GM13977 (cell line): ENCODE results near the gene BCAN.

ENCODE experiments used
- DNase-seq: peaks from one replicate; pipeline ENCODE4 v3.0.0; 2012; ENCODE audit warnings: low spot score
- in situ Hi-C: fragments of 300-500 bp; cut with MboI; formaldehyde crosslinking; loops from one replicate; pipeline ENCODE4 v1.12.0; 2022; ENCODE audit warnings: low sequenced_read_pairs, low pct_unique_long_range_greater_than_20kb, mixed read lengths, inconsistent platforms; ENCODE audit not compliant: unreplicated experiment
- TF ChIP-seq, protein P1 (sequence below): IDR thresholded peaks from 2 replicates; pipeline ENCODE4 v1.5.1; 2012; ENCODE audit warnings: mild to moderate bottlenecking, control low read depth; ENCODE audit not compliant: insufficient read depth; ENCODE audit errors: extremely low read depth, missing control alignments

Gene BCAN

DNA sequence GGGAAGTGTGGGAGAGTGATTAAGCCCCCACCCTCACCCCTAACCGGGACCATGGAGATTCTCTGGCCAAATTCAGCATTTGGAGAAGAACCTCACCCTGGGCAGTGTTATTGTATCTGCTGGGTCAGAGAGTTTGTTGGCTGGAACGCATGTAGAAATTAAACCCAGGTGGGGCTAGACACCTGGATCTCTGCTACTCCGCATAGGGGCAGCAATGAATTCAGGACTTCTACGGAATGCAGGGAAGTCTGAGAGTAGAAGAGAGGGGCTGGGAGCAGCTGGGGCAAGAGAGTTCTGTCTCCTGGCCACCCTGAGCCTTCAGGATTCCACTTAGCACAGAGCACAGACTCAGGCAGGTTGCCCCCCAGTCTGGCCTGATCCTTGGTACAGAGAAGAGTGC is 67.1 kb downstream of the BCAN start:
- DNase-seq = no peak
- TF ChIP-seq, protein P1, sequence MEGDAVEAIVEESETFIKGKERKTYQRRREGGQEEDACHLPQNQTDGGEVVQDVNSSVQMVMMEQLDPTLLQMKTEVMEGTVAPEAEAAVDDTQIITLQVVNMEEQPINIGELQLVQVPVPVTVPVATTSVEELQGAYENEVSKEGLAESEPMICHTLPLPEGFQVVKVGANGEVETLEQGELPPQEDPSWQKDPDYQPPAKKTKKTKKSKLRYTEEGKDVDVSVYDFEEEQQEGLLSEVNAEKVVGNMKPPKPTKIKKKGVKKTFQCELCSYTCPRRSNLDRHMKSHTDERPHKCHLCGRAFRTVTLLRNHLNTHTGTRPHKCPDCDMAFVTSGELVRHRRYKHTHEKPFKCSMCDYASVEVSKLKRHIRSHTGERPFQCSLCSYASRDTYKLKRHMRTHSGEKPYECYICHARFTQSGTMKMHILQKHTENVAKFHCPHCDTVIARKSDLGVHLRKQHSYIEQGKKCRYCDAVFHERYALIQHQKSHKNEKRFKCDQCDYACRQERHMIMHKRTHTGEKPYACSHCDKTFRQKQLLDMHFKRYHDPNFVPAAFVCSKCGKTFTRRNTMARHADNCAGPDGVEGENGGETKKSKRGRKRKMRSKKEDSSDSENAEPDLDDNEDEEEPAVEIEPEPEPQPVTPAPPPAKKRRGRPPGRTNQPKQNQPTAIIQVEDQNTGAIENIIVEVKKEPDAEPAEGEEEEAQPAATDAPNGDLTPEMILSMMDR = no peak
- in situ Hi-C loops = loop anchor here (25.0 kb wide), 1 partner anchor 153 kb away; the partner anchor contains the start of genes INSRR and NTRK1
